WTC11 (cell line): Measurements from ENCODE around the gene FFAR1.

Experiments used
- CTCF ChIP-seq: fragments of 200-600 bp; IDR thresholded peaks from 2 replicates; pipeline ENCODE4 v1.8.0; 2022; ENCODE audit warnings: antibody characterized with exemption
- IRF2 ChIP-seq: sonication (generic); formaldehyde crosslinking; IDR thresholded peaks from 2 replicates; pipeline ENCODE4 v1.8.0; 2022; ENCODE audit warnings: low read depth, missing genetic modification reagents, borderline replicate concordance
- NFYB ChIP-seq: sonication (generic); formaldehyde crosslinking; conservative IDR thresholded peaks from 2 replicates; pipeline ENCODE4 v1.8.0; 2022; ENCODE audit warnings: low read depth, missing genetic modification reagents
- PRDM15 ChIP-seq: sonication (generic); formaldehyde crosslinking; IDR thresholded peaks from 2 replicates; pipeline ENCODE4 v1.8.0; 2022; ENCODE audit warnings: missing genetic modification reagents
- PRRX2 ChIP-seq: fragments of 250-450 bp; sonication (Bioruptor Pico); IDR thresholded peaks from 2 replicates; pipeline ENCODE4 v1.8.0; 2021; ENCODE audit warnings: mild to moderate bottlenecking
- ZNF121 ChIP-seq: sonication (generic); formaldehyde crosslinking; IDR thresholded peaks from 2 replicates; pipeline ENCODE4 v1.8.0; 2023; ENCODE audit warnings: missing genetic modification reagents

- no peak for TF ChIP-seq CTCF
- no peak for TF ChIP-seq NFYB
- TF ChIP-seq PRDM15 (CRISPR knock-in tag): no peak
- no peak for TF ChIP-seq IRF2 (CRISPR knock-in tag)
- TF ChIP-seq PRRX2 (CRISPR knock-in tag): no peak
- TF ChIP-seq ZNF121: no peak
Observed at GRCh38 chr19:35311901-35312665, 35.6 kb upstream of the FFAR1 start.
